HL-60 (cell line): ENCODE data around the gene RPL27A.

Experiments used
- CTCF ChIP-seq: IDR thresholded peaks from one replicate; pipeline ENCODE4 v1.5.1; 2011; ENCODE audit warnings: low read length, control low read depth, inconsistent platforms; ENCODE audit not compliant: insufficient read depth
- GABPA ChIP-seq: IDR thresholded peaks from 2 replicates; pipeline ENCODE4 v1.6.1; 2012; ENCODE audit warnings: low read depth
- POLR2AphosphoS5 ChIP-seq: IDR thresholded peaks from 2 replicates; pipeline ENCODE4 v1.6.1; 2012; ENCODE audit warnings: low read depth
- REST ChIP-seq: IDR thresholded peaks from 2 replicates; pipeline ENCODE4 v1.6.1; 2012; ENCODE audit warnings: low read depth; ENCODE audit not compliant: insufficient replicate concordance
- SPI1 ChIP-seq: IDR thresholded peaks from 2 replicates; pipeline ENCODE4 v1.6.1; 2012; ENCODE audit warnings: low read depth, mild to moderate bottlenecking, borderline replicate concordance

GRCh38 chr11:8642196-8642841 is 40.3 kb upstream of the RPL27A start:
- TF ChIP-seq CTCF (no peak), POLR2AphosphoS5 (no peak), SPI1 (no peak), REST (no peak), GABPA (no peak)
